Type B pancreatic cell (in vitro differentiated cells): ENCODE data around the gene TTN. TPM values are rescaled to one million over a fixed set of nuclear protein-coding genes. Genes with fewer than 3 reads are reported as not detected.

ENCODE experiments used
- DNase-seq: peaks from one replicate; pipeline ENCODE4 v3.0.0; 2021; ENCODE audit warnings: mixed read lengths; ENCODE audit not compliant: unreplicated experiment; ENCODE audit errors: extremely low spot score
- H3K27ac Mint-ChIP-seq: 2 replicates; pipeline ENCODE4 v1.8.0; 2021; ENCODE audit warnings: mild to moderate bottlenecking, mixed read lengths
- H3K27me3 Mint-ChIP-seq: 2 replicates; pipeline ENCODE4 v1.8.0; 2021; ENCODE audit warnings: mixed read lengths
- H3K36me3 Mint-ChIP-seq: 2 replicates; pipeline ENCODE4 v1.8.0; 2021; ENCODE audit warnings: mixed read lengths
- H3K4me1 Mint-ChIP-seq: one replicate; pipeline ENCODE4 v1.8.0; 2021; ENCODE audit warnings: mixed read lengths; ENCODE audit not compliant: unreplicated experiment
- H3K4me3 Mint-ChIP-seq: 2 replicates; pipeline ENCODE4 v1.8.0; 2021; ENCODE audit warnings: mild to moderate bottlenecking, mixed read lengths
- H3K9me3 Mint-ChIP-seq: 2 replicates; pipeline ENCODE4 v1.8.0; 2021; ENCODE audit warnings: mixed read lengths
- total RNA-seq: library from RNA; stranded (reverse); gene quantifications from 2 replicates; pipeline ENCODE4 v1.2.1, GENCODE V29; 2021; ENCODE audit warnings: low replicate concordance
- TF ChIP-seq, protein P1 (sequence below): fragments of 200-600 bp; sonication (generic); conservative IDR thresholded peaks from 2 replicates; pipeline ENCODE4 v1.5.0; 2021; ENCODE audit warnings: antibody characterized with exemption, mild to moderate bottlenecking

TTN gene
- total RNA-seq, 1 donor from 2014 or later, result 5.6 TPM

DNA sequence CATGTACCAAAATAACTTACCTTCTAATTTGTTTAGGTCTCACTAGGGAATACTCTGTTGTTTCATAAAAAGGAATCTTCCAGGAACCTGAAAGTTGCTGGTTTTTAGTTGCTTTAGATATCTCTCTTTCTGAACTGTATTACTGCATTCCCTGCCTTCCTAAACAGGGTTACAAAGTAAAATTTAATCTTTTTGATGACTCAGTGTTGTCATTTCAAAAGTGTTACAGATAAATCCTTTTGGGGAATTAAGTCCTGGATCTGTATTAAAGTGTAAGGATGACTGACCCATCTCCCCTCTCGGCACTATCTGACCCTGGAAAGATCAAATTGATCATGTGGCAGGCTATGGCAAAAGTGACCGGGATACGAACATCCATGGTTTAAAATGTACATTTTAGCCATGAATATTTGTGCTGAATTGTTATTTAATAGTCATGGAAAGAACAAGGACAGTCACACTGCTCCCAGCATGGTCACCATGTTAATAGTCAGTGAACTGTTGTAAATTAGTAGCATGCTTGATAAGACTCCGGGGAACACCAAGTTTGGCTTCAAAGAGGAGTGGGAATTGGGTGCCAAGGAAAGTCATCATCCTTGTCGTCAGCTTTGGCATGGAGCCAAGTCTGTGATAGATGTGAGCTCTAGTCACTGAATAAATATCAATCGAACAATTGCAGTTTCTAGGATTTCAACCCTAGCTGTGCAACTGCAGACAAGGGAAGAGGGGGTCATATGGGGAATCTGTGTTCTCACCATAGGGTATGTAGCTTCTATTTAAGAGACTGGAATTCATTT lies 322.8 kb downstream of the TTN start:
- H3K4me3 Mint-ChIP-seq, result no peak overlapping the region
- TF ChIP-seq, protein P1, sequence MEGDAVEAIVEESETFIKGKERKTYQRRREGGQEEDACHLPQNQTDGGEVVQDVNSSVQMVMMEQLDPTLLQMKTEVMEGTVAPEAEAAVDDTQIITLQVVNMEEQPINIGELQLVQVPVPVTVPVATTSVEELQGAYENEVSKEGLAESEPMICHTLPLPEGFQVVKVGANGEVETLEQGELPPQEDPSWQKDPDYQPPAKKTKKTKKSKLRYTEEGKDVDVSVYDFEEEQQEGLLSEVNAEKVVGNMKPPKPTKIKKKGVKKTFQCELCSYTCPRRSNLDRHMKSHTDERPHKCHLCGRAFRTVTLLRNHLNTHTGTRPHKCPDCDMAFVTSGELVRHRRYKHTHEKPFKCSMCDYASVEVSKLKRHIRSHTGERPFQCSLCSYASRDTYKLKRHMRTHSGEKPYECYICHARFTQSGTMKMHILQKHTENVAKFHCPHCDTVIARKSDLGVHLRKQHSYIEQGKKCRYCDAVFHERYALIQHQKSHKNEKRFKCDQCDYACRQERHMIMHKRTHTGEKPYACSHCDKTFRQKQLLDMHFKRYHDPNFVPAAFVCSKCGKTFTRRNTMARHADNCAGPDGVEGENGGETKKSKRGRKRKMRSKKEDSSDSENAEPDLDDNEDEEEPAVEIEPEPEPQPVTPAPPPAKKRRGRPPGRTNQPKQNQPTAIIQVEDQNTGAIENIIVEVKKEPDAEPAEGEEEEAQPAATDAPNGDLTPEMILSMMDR, result no peak
- DNase-seq, result no peak
- peaks cover 35% of the 10 kb centered on the region for H3K4me1 Mint-ChIP-seq
- no peak overlapping the region for H3K27ac Mint-ChIP-seq
- H3K36me3 Mint-ChIP-seq, result peaks cover 24% of the 10 kb centered on the region
- no peaks in the 10 kb centered on the region for H3K9me3 Mint-ChIP-seq
- H3K27me3 Mint-ChIP-seq, result no peaks in the 10 kb centered on the region

- TF ChIP-seq, protein P1, result no peak
- no peak for DNase-seq
- peaks cover 16% of the 10 kb centered on the region for H3K36me3 Mint-ChIP-seq
- H3K27me3 Mint-ChIP-seq, result no peaks in the 10 kb centered on the region
- H3K27ac Mint-ChIP-seq, result no peak overlapping the region
- H3K9me3 Mint-ChIP-seq, result no peaks in the 10 kb centered on the region
- peak overlapping the region; percentile 98 for H3K4me3 Mint-ChIP-seq
- H3K4me1 Mint-ChIP-seq, result peaks cover 42% of the 10 kb centered on the region
Measured at GRCh38 chr2:178482437-178482836, 324.8 kb downstream of the TTN start.

DNA sequence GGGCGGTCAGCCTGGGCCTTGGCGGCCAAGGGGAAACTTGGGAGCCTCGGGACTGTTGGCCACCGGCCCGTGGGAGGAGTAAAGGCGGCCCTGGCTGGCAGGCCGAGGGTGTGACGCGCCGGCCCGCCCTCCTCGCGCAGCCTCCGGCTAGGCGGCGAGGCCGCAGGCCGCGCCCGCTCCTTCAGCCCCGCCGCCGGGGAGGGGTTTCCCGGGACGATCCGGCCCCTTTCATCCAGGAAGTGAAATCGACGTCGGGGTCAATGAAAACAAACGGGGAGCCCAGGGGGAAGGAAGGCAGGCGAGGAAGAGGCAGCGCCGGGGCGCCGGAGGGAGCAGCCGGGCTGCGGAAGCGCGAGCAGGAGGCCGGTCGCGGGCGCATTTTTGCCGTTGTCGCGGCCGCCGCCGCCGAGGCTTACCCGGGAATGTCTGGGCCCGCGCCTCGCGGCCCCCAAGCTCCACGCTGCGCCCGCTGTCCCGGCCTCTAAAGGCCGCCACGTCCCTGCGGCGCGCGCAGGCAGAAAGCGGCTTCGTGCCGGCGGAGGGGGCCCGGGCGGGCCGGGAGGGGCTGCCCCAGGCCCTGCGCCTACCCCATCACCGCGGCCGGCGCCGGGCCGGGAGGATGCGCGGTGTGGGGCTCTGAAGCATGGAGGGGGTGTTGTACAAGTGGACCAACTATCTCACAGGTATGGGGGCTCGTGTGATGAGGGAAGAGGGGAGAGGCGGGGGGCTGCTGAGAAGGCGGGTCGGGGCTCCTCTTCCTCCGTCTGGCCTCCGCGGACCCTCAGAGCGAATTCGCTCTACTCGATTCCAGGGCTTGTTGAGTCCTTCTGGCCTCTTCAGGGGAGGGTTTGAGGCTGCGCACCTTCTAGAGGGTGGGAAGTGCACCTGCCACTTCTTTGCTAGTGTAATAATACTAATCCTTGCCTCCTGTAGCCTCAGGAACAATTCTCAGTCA lies 326.7 kb downstream of the TTN start, which contains the start of gene PLEKHA3:
PLEKHA3 (plus strand) TSS at position 231 of the 955 bp plus-strand sequence; CDS start at position 644, 413 bp downstream.
- Mint-ChIP-seq H3K4me3 (peak within 1 kb of the TSS; percentile 99), H3K27ac (peak within 1 kb of the TSS; percentile 99), H3K4me1 (peaks cover 36% of the 10 kb centered on the region), H3K27me3 (no peaks in the 10 kb centered on the region), H3K9me3 (no peaks in the 10 kb centered on the region), H3K36me3 (peaks cover 3% of the 10 kb centered on the region)
- peak; percentile 90 for DNase-seq
- TF ChIP-seq, protein P1, result no peak

GRCh38 chr2:178479758-178480226 lies 327.4 kb downstream of the TTN start:
- TF ChIP-seq, protein P1, result no peak
- DNase-seq, result no peak
- peak overlapping the region; percentile 99 for H3K4me3 Mint-ChIP-seq
- H3K9me3 Mint-ChIP-seq, result no peaks in the 10 kb centered on the region
- no peaks in the 10 kb centered on the region for H3K36me3 Mint-ChIP-seq
- peak overlapping the region; percentile 99 for H3K27ac Mint-ChIP-seq
- peaks cover 32% of the 10 kb centered on the region for H3K4me1 Mint-ChIP-seq
- no peaks in the 10 kb centered on the region for H3K27me3 Mint-ChIP-seq

- TF ChIP-seq, protein P1, result no peak
- H3K27ac Mint-ChIP-seq, result peak overlapping the region; percentile 99
- no peaks in the 10 kb centered on the region for H3K27me3 Mint-ChIP-seq
- peaks cover 27% of the 10 kb centered on the region for H3K4me1 Mint-ChIP-seq
- H3K4me3 Mint-ChIP-seq, result peak overlapping the region; percentile 99
- no peaks in the 10 kb centered on the region for H3K36me3 Mint-ChIP-seq
- H3K9me3 Mint-ChIP-seq, result no peaks in the 10 kb centered on the region
- DNase-seq, result no peak
Measured at GRCh38 chr2:178479275-178479616, 328.0 kb downstream of the TTN start.
